GM12878 (cell line): ENCODE data around the gene COA3. TPM values are rescaled to one million over a fixed set of nuclear protein-coding genes. Genes with fewer than 3 reads are reported as not detected.

Source experiments
- CEBPB ChIP-seq, 2 experiments: fragments of 150-350 bp in 1 of 2; IDR thresholded peaks; 2 replicates each; pipeline ENCODE4 v1.6.1; 2012 to 2014; ENCODE audit warnings: low read depth in 2 of 2, low read length in 2 of 2, borderline replicate concordance in 1 of 2, inconsistent platforms in 1 of 2
- CTCF ChIP-seq, 3 experiments: IDR thresholded peaks in 2 of 3; conservative IDR thresholded peaks in 1 of 3; 2 replicates each; pipeline ENCODE4 v1.5.1; 2011; ENCODE audit warnings: low read depth in 3 of 3, low read length in 3 of 3, mild to moderate bottlenecking in 3 of 3, control low read depth in 2 of 3, moderate library complexity in 2 of 3, inconsistent platforms in 1 of 3, mixed read lengths in 1 of 3; ENCODE audit not compliant: control insufficient read depth in 2 of 3, insufficient read depth in 1 of 3; ENCODE audit errors: extremely low read depth in 1 of 3
- EP300 ChIP-seq, 2 experiments: fragments of 150-350 bp in 1 of 2; IDR thresholded peaks; 2 replicates each; pipeline ENCODE4 v1.6.1; 2011 to 2012; ENCODE audit warnings: low read depth in 2 of 2, low read length in 2 of 2, borderline replicate concordance in 1 of 2, improper control_type of control experiment in 1 of 2, inconsistent platforms in 1 of 2; ENCODE audit not compliant: control insufficient read depth in 1 of 2
- FOXK2 ChIP-seq: fragments of 450-650 bp; IDR thresholded peaks from 2 replicates; pipeline ENCODE4 v1.6.1; 2017; ENCODE audit warnings: mild to moderate bottlenecking, moderate library complexity
- FOXM1 ChIP-seq: IDR thresholded peaks from 2 replicates; pipeline ENCODE4 v1.6.1; 2012; ENCODE audit warnings: low read depth, mild to moderate bottlenecking, inconsistent platforms, low read length, moderate library complexity
- HDAC6 ChIP-seq: fragments of 200-600 bp; sonication (generic); IDR thresholded peaks from one replicate; pipeline ENCODE4 v1.8.0; 2017; ENCODE audit warnings: antibody characterized with exemption; ENCODE audit not compliant: unreplicated experiment
- IRF5 ChIP-seq: fragments of 450-650 bp; IDR thresholded peaks from 2 replicates; pipeline ENCODE4 v1.6.1; 2017; ENCODE audit warnings: borderline replicate concordance
- LARP7 ChIP-seq: fragments of 450-650 bp; IDR thresholded peaks from 2 replicates; pipeline ENCODE4 v1.6.1; 2017; ENCODE audit warnings: mild to moderate bottlenecking
- MTA3 ChIP-seq: IDR thresholded peaks from 2 replicates; pipeline ENCODE4 v1.6.1; 2012; ENCODE audit warnings: low read length, inconsistent platforms, borderline replicate concordance
- MYC ChIP-seq: IDR thresholded peaks from 2 replicates; pipeline ENCODE4 v1.6.1; 2011; ENCODE audit warnings: mild to moderate bottlenecking, low read length, moderate library complexity, inconsistent platforms; ENCODE audit not compliant: insufficient read depth, insufficient replicate concordance, insufficient read length, severe bottlenecking
- NFIC ChIP-seq: IDR thresholded peaks from 2 replicates; pipeline ENCODE4 v1.6.1; 2012; ENCODE audit warnings: low read depth, mild to moderate bottlenecking, inconsistent platforms, low read length, moderate library complexity
- NRF1 ChIP-seq: conservative IDR thresholded peaks from 2 replicates; pipeline ENCODE4 v1.6.1; 2011; ENCODE audit warnings: mild to moderate bottlenecking, low read depth, low read length, improper control_type of control experiment
- PBX3 ChIP-seq: IDR thresholded peaks from 2 replicates; pipeline ENCODE4 v1.6.1; 2011; ENCODE audit warnings: mild to moderate bottlenecking, low read depth, low read length, moderate library complexity; ENCODE audit not compliant: insufficient replicate concordance
- POU2F2 ChIP-seq: IDR thresholded peaks from 3 replicates; pipeline ENCODE4 v1.6.1; 2011; ENCODE audit warnings: low read depth, mild to moderate bottlenecking, low read length, borderline replicate concordance
- RAD21 ChIP-seq: IDR thresholded peaks from 2 replicates; pipeline ENCODE4 v1.6.1; 2011; ENCODE audit warnings: mild to moderate bottlenecking, low read depth, low read length, moderate library complexity; ENCODE audit not compliant: insufficient read depth
- RAD51 ChIP-seq: fragments of 450-650 bp; IDR thresholded peaks from 2 replicates; pipeline ENCODE4 v1.6.1; 2016; ENCODE audit warnings: moderate library complexity, mild to moderate bottlenecking, inconsistent platforms
- SKIL ChIP-seq: fragments of 450-650 bp; IDR thresholded peaks from 2 replicates; pipeline ENCODE4 v1.6.1; 2017; ENCODE audit warnings: mild to moderate bottlenecking, low read depth, inconsistent platforms; ENCODE audit not compliant: poor library complexity, severe bottlenecking
- TCF7 ChIP-seq: IDR thresholded peaks from 2 replicates; pipeline ENCODE4 v1.6.1; 2014; ENCODE audit warnings: antibody characterized with exemption, borderline replicate concordance
- ZBTB4 ChIP-seq: fragments of 450-650 bp; formaldehyde crosslinking; IDR thresholded peaks from 2 replicates; pipeline ENCODE4 v1.4.0; 2022; ENCODE audit warnings: mild to moderate bottlenecking, moderate library complexity
- polyA plus RNA-seq, 11 experiments: library from polyadenylated mRNA; depleted of rRNA in 4 of 11; unstranded in 6 of 11; stranded (reverse) in 5 of 11; fragments of >200 nt; fragmentation: Nextera tagmentation in 4 of 11; fragmentation: Illumina TruSeq in 1 of 11; extraction: Ambion mirVana in 4 of 11; extraction: Trizol in 1 of 11; gene quantifications; 1 replicate in 1 of 11; 2 replicates in 10 of 11; pipeline versions ENCODE4 v1.2.1 to v1.2.3, GENCODE V29; 2011 to 2016; ENCODE audit warnings: inconsistent platforms in 2 of 11, missing spikeins in 2 of 11, low read depth in 1 of 11
- total RNA-seq, 4 experiments: library from RNA; depleted of rRNA in 3 of 4; stranded (reverse); fragments of >200 nt in 3 of 4; fragmentation: Illumina TruSeq in 1 of 4; extraction: Trizol in 1 of 4; gene quantifications; 2 replicates each; pipeline versions ENCODE4 v1.2.1 to v1.2.3, GENCODE V29; 2013 to 2021

Gene COA3
- total and polyA plus RNA-seq, 10 of the 15 experiments (the other 5 are each of a cell fraction or from before 2014, with no cell fraction given): 45.2 to 161 (median 64.6) TPM

GRCh38 chr17:42775534-42776098, 22.9 kb downstream of the COA3 start (continued):
- no peak for TF ChIP-seq PBX3
- no peak for TF ChIP-seq CEBPB (IDR thresholded peaks at IDR 0.05; ENCODE audit: borderline replicate concordance in 1 of 2, low read depth in 2 of 2, low read length in 2 of 2)
- TF ChIP-seq CTCF (IDR thresholded peaks at IDR 0.05 in 2 of 3, conservative IDR thresholded peaks at IDR 0.05 in 1 of 3; ENCODE audit: control insufficient read depth in 2 of 3, extremely low read depth in 1 of 3, insufficient read depth in 1 of 3, low read depth in 3 of 3, low read length in 3 of 3): peak in 2 of 3 experiments; percentile 5 to 19; a peak in 2 of 6 replicates
- peak; percentile 79 for TF ChIP-seq NFIC
- peak in 1 of 2 experiments; percentile 21; a peak in 1 of 4 replicates for TF ChIP-seq EP300 (IDR thresholded peaks at IDR 0.05; ENCODE audit: borderline replicate concordance in 1 of 2, control insufficient read depth in 1 of 2, low read depth in 2 of 2, low read length in 2 of 2)
- TF ChIP-seq SKIL: peak; percentile 75
- no peak for TF ChIP-seq IRF5
- no peak for TF ChIP-seq LARP7
- TF ChIP-seq NRF1: no peak
- no peak for TF ChIP-seq MYC
- TF ChIP-seq HDAC6: no peak
- no peak; the same call in 1 of the 2 replicates for TF ChIP-seq FOXK2
- TF ChIP-seq MTA3: no peak
- TF ChIP-seq FOXM1: peak; percentile 83
- no peak for TF ChIP-seq RAD21
- peak; percentile 15; the same call in 1 of the 2 replicates for TF ChIP-seq TCF7
- TF ChIP-seq ZBTB4 (CRISPR knock-in tag): no peak
- peak; percentile 18; the same call in 1 of the 2 replicates for TF ChIP-seq RAD51
- TF ChIP-seq POU2F2: 0 out of 3 replicates have a peak, but pooled peaks have one; percentile 21
